Jurkat, Clone E6-1 (cell line): ENCODE measurements around the gene TEX14.
"Not testable (repeated sequence)": the region's sequence is repeated elsewhere in the genome, so short reads cannot be mapped to it uniquely, and the experiment has no call there.

ENCODE experiments used
- DNase-seq: peaks from one replicate; pipeline ENCODE4 v3.0.0-alpha.2; 2011; ENCODE audit warnings: low read depth, low spot score
- H3K4me3 ChIP-seq: 2 replicates; pipeline ENCODE4 v1.5.1; 2011; ENCODE audit warnings: mild to moderate bottlenecking, low read length, control low read depth, moderate library complexity

The TEX14 gene

GRCh38 chr17:58576679-58577367 lies 115.0 kb downstream of the TEX14 start:
- no peak for DNase-seq
- H3K4me3 ChIP-seq: no peak overlapping the region

DNA sequence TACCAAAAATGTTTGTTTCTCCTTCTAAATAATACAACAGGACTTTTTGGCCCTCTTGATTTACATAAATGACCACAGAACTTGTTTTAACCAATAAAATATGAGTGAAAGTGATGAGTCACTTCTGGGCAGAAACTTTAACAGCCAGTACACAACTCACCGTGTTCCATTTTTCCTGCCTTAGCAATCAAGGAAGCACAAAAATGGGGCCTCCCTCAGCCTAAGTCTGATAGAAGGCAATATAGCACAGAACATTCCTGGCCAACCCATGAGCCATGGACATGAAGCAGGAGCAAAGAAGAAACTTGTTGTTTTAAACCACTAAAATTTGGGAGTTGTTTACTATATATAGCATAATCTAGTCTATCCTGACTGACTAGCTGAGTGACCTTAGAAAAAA lies 116.3 kb downstream of the TEX14 start:
- no peak overlapping the region for H3K4me3 ChIP-seq
- no peak for DNase-seq

GRCh38 chr17:58574025-58574424 lies 117.8 kb downstream of the TEX14 start:
- no peak for DNase-seq
- H3K4me3 ChIP-seq: no peak overlapping the region

GRCh38 chr17:58572846-58573245 lies 119.0 kb downstream of the TEX14 start:
- H3K4me3 ChIP-seq: no peak overlapping the region
- no peak for DNase-seq

- no peak for DNase-seq
These were observed 121.1 kb downstream of the TEX14 start for GRCh38 chr17:58570758-58571157.

GRCh38 chr17:58569196-58569595 lies 122.6 kb downstream of the TEX14 start:
- DNase-seq: no peak
- H3K4me3 ChIP-seq: no peak overlapping the region

More at GRCh38 chr17:58570758-58571157, 121.1 kb downstream of the TEX14 start:
- no peak overlapping the region for H3K4me3 ChIP-seq

DNA sequence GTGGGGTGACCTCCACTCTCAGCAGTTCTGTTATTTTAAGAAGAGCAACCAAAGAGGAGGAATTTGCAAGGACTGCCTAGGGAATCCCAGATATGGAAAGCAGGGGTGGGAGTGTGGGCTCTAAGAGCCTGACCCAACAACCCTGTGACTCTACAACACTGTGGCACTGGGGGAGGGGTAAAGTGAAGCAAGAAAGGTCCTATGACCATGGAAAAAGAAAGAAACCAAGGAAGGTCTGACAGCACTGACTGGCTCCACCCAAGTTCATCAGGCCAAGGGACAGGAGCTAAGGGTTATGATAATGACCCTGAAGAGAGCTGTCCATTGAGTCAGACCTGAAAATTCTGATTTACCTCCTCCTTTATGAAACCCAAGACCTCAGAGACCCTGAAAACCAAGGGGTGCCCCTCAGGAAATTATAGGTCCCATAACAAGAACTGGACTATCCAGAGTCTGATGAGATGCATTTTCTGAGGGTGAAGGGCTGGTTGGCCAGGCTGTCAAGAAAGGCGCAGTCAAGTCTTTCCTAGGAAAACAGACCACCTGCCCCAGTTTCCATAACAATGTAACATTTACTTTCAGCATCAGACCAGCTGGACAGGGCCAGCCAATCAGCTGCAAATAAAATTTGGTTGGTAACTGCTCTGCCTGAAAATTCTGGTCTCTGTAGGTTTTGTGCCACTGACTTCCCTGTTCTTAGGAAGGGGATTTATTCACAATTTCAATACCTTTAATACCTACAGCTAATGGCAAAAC lies 123.6 kb downstream of the TEX14 start:
- no peak overlapping the region for H3K4me3 ChIP-seq
- no peak for DNase-seq

- DNase-seq: no peak
- no peak overlapping the region for H3K4me3 ChIP-seq
These were observed 126.2 kb downstream of the TEX14 start for GRCh38 chr17:58565389-58566311.

DNA sequence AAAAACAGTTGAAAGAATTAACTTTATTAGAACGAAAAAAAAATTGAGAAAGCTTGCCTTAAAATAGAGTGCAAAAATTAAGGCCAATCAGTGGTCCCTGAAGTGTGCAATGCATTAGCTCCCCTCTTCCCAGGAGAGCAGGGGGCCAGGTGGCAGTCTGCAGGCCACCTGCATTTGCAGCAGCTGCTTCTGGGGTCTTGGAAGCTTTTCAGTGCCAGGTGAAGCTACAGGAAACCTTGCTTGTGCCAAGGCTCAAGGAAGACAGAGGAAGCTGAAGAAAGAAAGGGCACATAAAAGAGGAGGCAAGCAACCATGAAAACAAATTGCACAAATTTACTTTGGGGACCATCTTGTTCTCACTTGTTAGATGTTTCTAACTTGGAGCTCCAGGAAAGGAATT lies 126.9 kb downstream of the TEX14 start:
- no peak for DNase-seq
- H3K4me3 ChIP-seq: no peak overlapping the region

DNA sequence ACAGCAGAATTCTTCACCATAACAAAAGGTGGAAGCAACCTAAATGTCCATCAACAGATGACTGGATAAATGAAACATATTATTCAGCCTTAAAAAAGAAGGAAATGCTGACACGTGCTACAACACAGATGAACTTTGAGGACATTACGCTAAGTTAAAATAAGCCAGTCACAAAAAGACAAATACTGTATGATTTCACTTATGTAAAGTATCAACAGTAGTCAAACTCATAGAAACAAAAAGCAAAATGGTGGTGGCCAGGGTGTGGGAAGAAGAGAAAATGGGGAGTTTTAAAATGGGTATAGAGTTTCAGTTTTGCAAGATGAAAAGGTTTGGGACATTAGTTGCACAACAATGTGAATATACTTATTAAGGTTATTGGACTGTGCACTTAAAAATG lies 127.6 kb downstream of the TEX14 start:
- no peak for DNase-seq
- no peak overlapping the region for H3K4me3 ChIP-seq

DNA sequence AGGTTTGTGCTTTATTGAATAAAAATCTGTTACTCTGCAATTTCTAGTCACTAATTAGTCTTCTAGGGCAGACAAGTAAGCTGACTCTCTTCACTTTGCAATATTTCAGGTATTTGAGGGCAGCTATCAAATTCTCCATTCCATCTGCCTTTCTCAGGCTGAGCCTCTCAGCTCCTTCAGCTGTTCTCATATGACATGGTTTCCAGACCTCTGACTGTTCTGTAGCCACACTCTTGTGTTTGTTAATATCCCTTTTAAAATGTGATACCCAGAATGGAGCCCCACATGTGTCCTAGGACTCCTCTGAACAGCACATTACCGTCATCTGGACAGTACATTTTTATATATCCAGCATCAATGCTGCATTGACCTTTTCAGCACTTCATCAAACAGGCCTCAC lies 131.3 kb downstream of the TEX14 start:
- DNase-seq: no peak
- H3K4me3 ChIP-seq: no peak overlapping the region

DNA sequence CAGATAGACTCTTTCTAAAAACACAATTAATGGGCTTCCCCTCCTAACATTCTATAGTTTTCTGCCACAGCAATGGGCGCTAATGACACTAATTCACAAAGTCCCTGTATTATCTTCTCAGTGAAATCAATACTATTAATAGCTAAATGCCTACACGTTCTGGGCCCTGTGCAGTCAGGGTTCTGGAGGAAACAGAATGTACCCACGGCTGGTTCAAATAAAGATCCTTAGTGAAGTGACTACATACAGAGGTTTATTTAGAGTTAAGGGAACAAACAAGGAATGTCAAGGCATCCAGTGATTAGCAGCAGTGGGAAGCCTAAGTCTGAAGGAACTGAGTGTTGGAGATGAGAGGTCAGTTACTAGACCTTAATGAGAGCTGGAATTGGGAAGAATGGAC lies 133.9 kb downstream of the TEX14 start:
- no peak overlapping the region for H3K4me3 ChIP-seq
- DNase-seq: no peak

- no peak overlapping the region for H3K4me3 ChIP-seq
- peak; percentile 12 for DNase-seq
These were observed 135.0 kb downstream of the TEX14 start for GRCh38 chr17:58556833-58557250.

GRCh38 chr17:58555109-58555508 lies 136.7 kb downstream of the TEX14 start:
- H3K4me3 ChIP-seq, DNase-seq: not testable (repeated sequence)

DNA sequence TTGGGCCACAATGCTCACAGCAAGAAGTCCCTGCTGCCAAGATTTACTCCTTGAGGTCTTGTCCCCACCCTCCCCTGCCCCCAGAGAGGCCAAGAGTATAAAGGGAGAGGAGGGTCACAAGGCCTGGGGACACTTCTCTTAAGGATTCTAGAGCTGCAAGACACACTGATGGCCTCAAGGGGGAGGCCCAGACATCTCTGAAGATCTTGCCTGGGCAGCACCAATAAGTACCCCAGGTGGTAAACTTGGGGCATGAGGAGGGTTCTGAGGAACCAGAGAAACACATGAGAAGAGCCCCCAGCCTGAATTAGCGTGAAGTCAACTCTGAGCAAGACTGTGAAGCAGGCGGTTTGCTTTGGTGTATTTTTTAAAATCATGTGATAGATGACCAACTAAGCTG lies 150.6 kb downstream of the TEX14 start:
- H3K4me3 ChIP-seq: no peak overlapping the region
- DNase-seq: no peak

- DNase-seq: no peak
- no peak overlapping the region for H3K4me3 ChIP-seq
These were observed 152.1 kb downstream of the TEX14 start for GRCh38 chr17:58539698-58540097.

DNA sequence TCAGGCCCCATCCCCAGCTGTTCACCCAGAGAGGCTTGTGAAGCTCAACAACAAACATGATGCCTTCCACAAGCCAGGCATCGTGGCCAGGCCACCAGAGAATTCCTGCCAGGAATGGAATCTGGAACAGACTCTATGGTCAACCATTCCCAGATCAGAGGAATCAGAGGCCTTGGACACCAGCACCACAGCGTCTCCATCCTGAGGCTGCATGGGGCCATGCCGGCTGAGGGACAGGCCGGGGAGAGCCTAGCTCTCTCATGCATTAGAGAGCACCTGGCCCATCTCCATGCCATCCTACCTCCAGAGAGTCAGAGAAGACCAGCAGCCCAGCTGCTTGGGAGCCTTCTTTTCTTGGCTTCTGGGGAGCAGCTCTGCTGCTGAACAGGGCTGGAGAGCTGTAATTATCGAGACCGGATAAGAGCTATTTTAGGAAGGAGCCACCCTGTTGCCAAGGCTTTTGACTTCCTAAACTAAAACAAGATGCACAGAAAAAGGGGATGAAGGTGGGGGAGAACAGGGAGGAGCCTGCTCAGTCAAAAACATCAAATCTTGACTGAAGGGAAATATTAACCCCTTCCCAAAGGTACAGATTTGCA lies 152.9 kb downstream of the TEX14 start:
- no peak for DNase-seq

DNA sequence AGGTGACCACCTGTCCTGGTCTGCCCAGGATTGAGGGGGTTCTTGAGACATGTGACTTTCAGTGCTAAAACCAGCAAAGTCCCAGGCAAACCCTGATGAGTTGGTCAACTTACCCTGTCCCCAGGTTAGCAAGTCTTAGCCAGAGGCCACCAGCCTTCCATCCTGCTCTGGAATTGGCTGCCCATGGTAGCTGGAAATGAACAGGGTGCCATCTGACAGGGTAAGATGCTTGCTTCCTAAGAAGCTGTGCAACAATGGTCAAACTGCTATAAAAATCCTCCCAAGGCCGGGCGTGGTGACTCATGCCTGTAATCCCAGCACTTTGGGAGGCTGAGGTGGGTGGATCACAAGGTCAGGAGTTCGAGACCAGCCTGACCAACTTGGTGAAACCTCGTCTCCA lies 154.6 kb downstream of the TEX14 start:
- no peak overlapping the region for H3K4me3 ChIP-seq
- no peak for DNase-seq

More for the DNA sequence above, 152.9 kb downstream of the TEX14 start:
- H3K4me3 ChIP-seq: no peak overlapping the region

DNA sequence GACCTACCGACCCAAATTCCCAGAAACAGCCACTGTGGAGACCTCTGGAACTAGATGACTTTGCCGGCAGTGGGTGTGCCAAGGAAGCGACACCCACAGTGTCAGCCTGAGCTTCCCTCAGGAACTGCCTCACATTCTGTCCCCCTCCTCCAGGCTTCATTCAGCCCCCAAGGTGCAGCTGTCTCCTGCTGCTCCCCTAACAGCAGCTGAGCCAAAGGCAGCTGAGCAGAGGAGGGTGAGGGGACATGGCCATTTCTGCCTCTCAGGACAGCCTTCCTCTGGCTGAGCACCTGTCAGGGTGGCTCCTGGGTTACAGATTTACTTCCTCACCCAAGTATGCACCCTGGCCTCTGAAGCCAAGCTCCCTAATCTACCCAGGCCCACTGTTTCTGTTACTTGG lies 155.3 kb downstream of the TEX14 start:
- DNase-seq: no peak
- H3K4me3 ChIP-seq: no peak overlapping the region
